Activated T-helper 17 cell treated with anti-CD3 and anti-CD28 coated beads, Interleukin-2, amount 50 U/mL, for 72 hours (primary cell): Measurements from ENCODE around the gene SMOC1. TPM values are rescaled to one million over a fixed set of nuclear protein-coding genes. Genes with fewer than 3 reads are reported as not detected.

ENCODE experiments used
- ATAC-seq: fragments of 150-1000 bp; cut with Tn5 transposase; replicated peaks from 2 replicates; pipeline ENCODE4 v1.10.0; 2021; ENCODE audit warnings: mild to moderate bottlenecking, moderate library complexity
- H3K27ac Mint-ChIP-seq: one replicate; pipeline ENCODE4 v1.8.0; 2022; ENCODE audit warnings: mixed read lengths
- H3K27me3 Mint-ChIP-seq: one replicate; pipeline ENCODE4 v1.8.0; 2022; ENCODE audit warnings: mixed read lengths
- H3K36me3 Mint-ChIP-seq: one replicate; pipeline ENCODE4 v1.8.0; 2022; ENCODE audit warnings: low read depth, mild to moderate bottlenecking, mixed read lengths
- H3K4me1 Mint-ChIP-seq: one replicate; pipeline ENCODE4 v1.8.0; 2022; ENCODE audit warnings: mixed read lengths
- H3K4me3 Mint-ChIP-seq: one replicate; pipeline ENCODE4 v1.8.0; 2022; ENCODE audit warnings: mild to moderate bottlenecking, mixed read lengths
- H3K9me3 Mint-ChIP-seq: one replicate; pipeline ENCODE4 v1.8.0; 2022; ENCODE audit warnings: mixed read lengths
- total RNA-seq, 2 donors: library from RNA; stranded (reverse); gene quantifications; one replicate each; pipeline ENCODE4 v1.2.3, GENCODE V29; 2022

The SMOC1 gene
- total RNA-seq, 2 donors from 2014 or later, result not detected

GRCh38 chr14:69956970-69957369 is 77.8 kb downstream of the SMOC1 start:
- Mint-ChIP-seq H3K4me3 (no peak overlapping the region), H3K27ac (no peak overlapping the region)
- ATAC-seq, result no peak

GRCh38 chr14:69957986-69958385 is 78.8 kb downstream of the SMOC1 start:
- H3K27ac Mint-ChIP-seq, result no peak overlapping the region
- no peaks in the 10 kb centered on the region for H3K9me3 Mint-ChIP-seq
- no peaks in the 10 kb centered on the region for H3K4me1 Mint-ChIP-seq
- ATAC-seq, result no peak
- no peaks in the 10 kb centered on the region for H3K36me3 Mint-ChIP-seq
- peaks cover 27% of the 10 kb centered on the region for H3K27me3 Mint-ChIP-seq
- no peak overlapping the region for H3K4me3 Mint-ChIP-seq

More at GRCh38 chr14:69956970-69957369, 77.8 kb downstream of the SMOC1 start:
- Mint-ChIP-seq H3K27me3 (peaks cover 24% of the 10 kb centered on the region), H3K36me3 (no peaks in the 10 kb centered on the region), H3K4me1 (no peaks in the 10 kb centered on the region), H3K9me3 (no peaks in the 10 kb centered on the region)

- no peaks in the 10 kb centered on the region for H3K9me3 Mint-ChIP-seq
- peaks cover 26% of the 10 kb centered on the region for H3K27me3 Mint-ChIP-seq
- H3K36me3 Mint-ChIP-seq, result no peaks in the 10 kb centered on the region
- no peak for ATAC-seq
- no peak overlapping the region for H3K4me3 Mint-ChIP-seq
- no peak overlapping the region for H3K27ac Mint-ChIP-seq
- no peaks in the 10 kb centered on the region for H3K4me1 Mint-ChIP-seq
Measured at GRCh38 chr14:69959136-69959535, 79.9 kb downstream of the SMOC1 start.

DNA sequence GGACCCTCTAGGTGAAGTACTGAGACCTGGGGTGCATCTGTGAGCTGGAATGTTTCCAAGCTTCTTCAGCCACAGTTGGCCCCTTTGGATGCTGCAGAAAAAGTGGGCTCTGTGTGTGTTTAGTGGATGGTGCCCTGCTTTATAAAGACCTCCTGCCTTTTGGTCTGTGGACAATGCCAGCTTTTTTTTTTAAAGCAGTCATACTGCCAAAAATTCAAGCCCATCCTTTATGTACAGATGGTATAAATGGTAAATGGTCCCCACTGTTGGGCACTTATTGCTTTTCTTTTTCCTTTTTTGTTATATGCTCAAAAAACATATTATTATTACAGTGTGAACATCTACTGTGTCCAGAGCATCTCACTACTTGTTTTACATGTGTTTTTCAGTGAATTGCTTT is 81.1 kb downstream of the SMOC1 start:
- ATAC-seq, result no peak
- Mint-ChIP-seq H3K4me3 (no peak overlapping the region), H3K4me1 (no peaks in the 10 kb centered on the region), H3K27ac (no peak overlapping the region), H3K36me3 (no peaks in the 10 kb centered on the region), H3K27me3 (peaks cover 21% of the 10 kb centered on the region), H3K9me3 (no peaks in the 10 kb centered on the region)

GRCh38 chr14:69963966-69964365 is 84.8 kb downstream of the SMOC1 start:
- peaks cover 15% of the 10 kb centered on the region for H3K27me3 Mint-ChIP-seq
- ATAC-seq, result no peak
- no peaks in the 10 kb centered on the region for H3K36me3 Mint-ChIP-seq
- no peak overlapping the region for H3K27ac Mint-ChIP-seq
- no peaks in the 10 kb centered on the region for H3K9me3 Mint-ChIP-seq
- no peaks in the 10 kb centered on the region for H3K4me1 Mint-ChIP-seq
- no peak overlapping the region for H3K4me3 Mint-ChIP-seq

DNA sequence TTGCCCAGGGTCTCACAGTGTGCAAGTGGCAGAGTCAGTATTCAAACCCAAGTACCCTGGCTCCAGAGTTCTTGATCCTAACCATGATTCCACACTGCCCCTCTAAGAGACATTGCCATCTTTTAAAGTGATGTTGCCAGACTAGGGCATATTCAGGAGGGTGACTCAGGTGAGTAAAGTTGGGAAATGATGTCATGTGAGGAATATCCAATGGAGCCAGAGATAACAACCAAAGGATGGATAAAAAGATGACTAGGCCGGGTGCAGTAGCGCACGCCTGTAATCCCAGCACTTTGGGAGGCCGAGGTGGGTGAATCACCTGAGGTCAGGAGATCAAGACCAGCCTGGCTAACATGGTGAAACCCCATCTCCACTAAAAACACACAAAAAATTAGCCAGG is 85.6 kb downstream of the SMOC1 start:
- no peak overlapping the region for H3K4me3 Mint-ChIP-seq
- no peaks in the 10 kb centered on the region for H3K4me1 Mint-ChIP-seq
- no peaks in the 10 kb centered on the region for H3K9me3 Mint-ChIP-seq
- no peak for ATAC-seq
- peaks cover 15% of the 10 kb centered on the region for H3K27me3 Mint-ChIP-seq
- H3K27ac Mint-ChIP-seq, result no peak overlapping the region
- no peaks in the 10 kb centered on the region for H3K36me3 Mint-ChIP-seq

GRCh38 chr14:69968132-69968531 is 88.9 kb downstream of the SMOC1 start:
- Mint-ChIP-seq H3K27me3 (peaks cover 8% of the 10 kb centered on the region), H3K36me3 (no peaks in the 10 kb centered on the region), H3K9me3 (no peaks in the 10 kb centered on the region), H3K4me1 (no peaks in the 10 kb centered on the region), H3K4me3 (no peak overlapping the region), H3K27ac (no peak overlapping the region)
- ATAC-seq, result no peak

GRCh38 chr14:69968681-69969080 is 89.5 kb downstream of the SMOC1 start:
- no peak for ATAC-seq

DNA sequence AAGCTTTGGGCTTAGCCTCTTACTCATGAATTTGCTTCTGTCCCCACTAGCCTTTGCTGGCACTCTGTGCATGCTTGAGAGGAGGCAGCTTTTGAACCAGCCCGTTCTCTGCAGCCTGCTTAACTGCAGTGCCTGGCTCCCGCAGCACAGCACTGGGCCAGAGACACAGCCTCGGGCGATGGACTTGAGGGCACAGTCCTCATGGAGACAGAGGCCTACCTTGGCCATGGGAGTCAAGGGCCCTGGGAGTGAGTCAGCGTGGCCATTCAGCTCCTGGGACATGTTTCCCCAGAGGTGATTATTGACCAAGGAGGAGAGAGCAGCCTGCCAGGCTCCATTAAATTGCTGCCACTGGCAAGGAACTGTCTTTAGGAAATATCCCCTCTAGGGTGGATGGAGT is 93.5 kb downstream of the SMOC1 start:
- Mint-ChIP-seq H3K4me3 (no peak overlapping the region), H3K36me3 (no peaks in the 10 kb centered on the region), H3K4me1 (no peaks in the 10 kb centered on the region), H3K27me3 (peaks cover 11% of the 10 kb centered on the region), H3K27ac (no peak overlapping the region), H3K9me3 (no peaks in the 10 kb centered on the region)
- ATAC-seq, result no peak

More at GRCh38 chr14:69968681-69969080, 89.5 kb downstream of the SMOC1 start:
- Mint-ChIP-seq H3K4me1 (no peaks in the 10 kb centered on the region), H3K27ac (no peak overlapping the region), H3K4me3 (no peak overlapping the region), H3K36me3 (no peaks in the 10 kb centered on the region), H3K27me3 (peaks cover 8% of the 10 kb centered on the region), H3K9me3 (no peaks in the 10 kb centered on the region)

- no peaks in the 10 kb centered on the region for H3K36me3 Mint-ChIP-seq
- no peak for ATAC-seq
- H3K4me1 Mint-ChIP-seq, result no peaks in the 10 kb centered on the region
- H3K4me3 Mint-ChIP-seq, result no peak overlapping the region
- peaks cover 11% of the 10 kb centered on the region for H3K27me3 Mint-ChIP-seq
- no peak overlapping the region for H3K27ac Mint-ChIP-seq
- H3K9me3 Mint-ChIP-seq, result no peaks in the 10 kb centered on the region
Measured at GRCh38 chr14:69973846-69974245, 94.6 kb downstream of the SMOC1 start.

GRCh38 chr14:69979882-69980281 is 100.7 kb downstream of the SMOC1 start:
- Mint-ChIP-seq H3K9me3 (no peaks in the 10 kb centered on the region), H3K4me3 (no peak overlapping the region), H3K27ac (no peak overlapping the region), H3K36me3 (no peaks in the 10 kb centered on the region), H3K27me3 (peaks cover 29% of the 10 kb centered on the region), H3K4me1 (no peaks in the 10 kb centered on the region)
- no peak for ATAC-seq

- Mint-ChIP-seq H3K27ac (no peak overlapping the region), H3K4me3 (no peak overlapping the region), H3K27me3 (peaks cover 26% of the 10 kb centered on the region), H3K9me3 (no peaks in the 10 kb centered on the region), H3K4me1 (no peaks in the 10 kb centered on the region), H3K36me3 (no peaks in the 10 kb centered on the region)
- ATAC-seq, result no peak
Measured at GRCh38 chr14:69980457-69981425, 101.5 kb downstream of the SMOC1 start.

GRCh38 chr14:69982220-69982839 is 103.1 kb downstream of the SMOC1 start:
- Mint-ChIP-seq H3K36me3 (no peaks in the 10 kb centered on the region), H3K27me3 (peaks cover 26% of the 10 kb centered on the region), H3K4me1 (no peaks in the 10 kb centered on the region), H3K27ac (no peak overlapping the region), H3K9me3 (no peaks in the 10 kb centered on the region), H3K4me3 (no peak overlapping the region)
- no peak for ATAC-seq

- H3K36me3 Mint-ChIP-seq, result no peaks in the 10 kb centered on the region
- H3K9me3 Mint-ChIP-seq, result no peaks in the 10 kb centered on the region
- peaks cover 27% of the 10 kb centered on the region for H3K27me3 Mint-ChIP-seq
- H3K27ac Mint-ChIP-seq, result no peak overlapping the region
- ATAC-seq, result no peak
- H3K4me3 Mint-ChIP-seq, result no peak overlapping the region
- no peaks in the 10 kb centered on the region for H3K4me1 Mint-ChIP-seq
Measured at GRCh38 chr14:69982886-69983285, 103.7 kb downstream of the SMOC1 start.

DNA sequence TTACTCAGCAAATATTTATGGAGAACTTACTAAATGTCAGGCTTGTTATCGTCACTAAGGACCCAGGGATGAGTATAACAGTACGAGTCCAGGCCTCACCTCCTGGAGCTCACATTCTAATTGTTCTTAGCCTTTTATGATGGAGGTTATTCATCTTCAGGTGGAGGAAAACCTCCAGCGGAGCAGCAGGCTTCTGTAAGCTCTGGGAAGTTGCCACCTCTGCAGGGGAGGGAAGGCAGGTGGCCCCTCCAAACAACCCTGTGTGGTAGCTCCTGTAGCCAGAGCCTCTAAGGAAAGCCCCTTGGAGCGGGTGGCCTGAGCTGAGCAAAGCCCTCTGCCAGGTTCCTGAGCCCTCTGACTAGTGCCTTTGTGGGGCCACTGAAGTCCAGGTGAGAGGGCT is 104.1 kb downstream of the SMOC1 start:
- no peaks in the 10 kb centered on the region for H3K36me3 Mint-ChIP-seq
- no peaks in the 10 kb centered on the region for H3K4me1 Mint-ChIP-seq
- no peak for ATAC-seq
- no peak overlapping the region for H3K4me3 Mint-ChIP-seq
- peaks cover 29% of the 10 kb centered on the region for H3K27me3 Mint-ChIP-seq
- H3K9me3 Mint-ChIP-seq, result no peaks in the 10 kb centered on the region
- no peak overlapping the region for H3K27ac Mint-ChIP-seq
